Vagina (tissue), 2 donors: ENCODE results near the gene ACVR2B.

ENCODE experiments used
- POLR2A ChIP-seq, 2 donors: fragments of 450-650 bp; IDR thresholded peaks; one replicate each; pipeline ENCODE4 v1.6.1; 2017; ENCODE audit warnings: antibody characterized with exemption in 2 of 2, mild to moderate bottlenecking in 2 of 2, moderate library complexity in 2 of 2
- TF ChIP-seq, protein P1 (sequence below), 3 experiments: fragments of 450-650 bp in 2 of 3; fragments of 200-600 bp in 1 of 3; sonication (generic) in 1 of 3; IDR thresholded peaks; one replicate each; pipeline ENCODE4 v1.5.1; 2017 to 2019; ENCODE audit warnings: antibody characterized with exemption in 3 of 3, mild to moderate bottlenecking in 2 of 3, moderate library complexity in 2 of 3

DNA sequence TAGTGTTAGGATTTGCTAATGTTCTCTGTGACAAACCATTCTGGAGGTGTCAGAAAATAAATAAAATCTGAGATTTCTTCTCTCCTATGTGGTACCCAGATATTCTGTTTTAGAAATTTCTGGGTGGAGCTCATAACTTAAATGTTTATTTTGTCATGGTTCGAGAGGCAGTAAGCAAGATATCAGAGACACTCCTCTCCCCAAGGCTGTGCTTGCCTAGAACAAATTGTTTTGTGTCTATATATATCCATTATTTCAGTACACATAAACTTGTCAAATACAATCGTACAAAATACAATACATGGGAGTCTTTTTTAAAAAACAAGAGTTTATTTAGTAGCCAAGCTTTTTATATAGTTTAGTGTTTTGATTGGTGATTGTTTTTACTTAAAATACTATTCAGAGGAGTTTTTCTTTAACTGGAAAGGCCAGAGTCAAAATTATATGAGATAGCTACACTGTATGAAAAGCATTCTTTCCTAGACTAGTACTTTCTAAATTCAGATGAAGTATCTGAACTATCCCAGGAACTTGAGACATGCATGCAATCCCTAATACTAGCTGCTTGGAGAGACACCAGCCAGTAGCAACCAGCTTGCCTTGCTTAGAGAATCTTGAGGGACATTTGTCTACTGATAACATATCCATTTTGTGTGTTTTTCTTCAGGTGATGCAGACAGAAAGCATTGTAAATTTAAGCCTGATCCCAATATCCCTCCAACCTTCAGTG lies 47.2 kb downstream of the ACVR2B start:
- TF ChIP-seq, protein P1, sequence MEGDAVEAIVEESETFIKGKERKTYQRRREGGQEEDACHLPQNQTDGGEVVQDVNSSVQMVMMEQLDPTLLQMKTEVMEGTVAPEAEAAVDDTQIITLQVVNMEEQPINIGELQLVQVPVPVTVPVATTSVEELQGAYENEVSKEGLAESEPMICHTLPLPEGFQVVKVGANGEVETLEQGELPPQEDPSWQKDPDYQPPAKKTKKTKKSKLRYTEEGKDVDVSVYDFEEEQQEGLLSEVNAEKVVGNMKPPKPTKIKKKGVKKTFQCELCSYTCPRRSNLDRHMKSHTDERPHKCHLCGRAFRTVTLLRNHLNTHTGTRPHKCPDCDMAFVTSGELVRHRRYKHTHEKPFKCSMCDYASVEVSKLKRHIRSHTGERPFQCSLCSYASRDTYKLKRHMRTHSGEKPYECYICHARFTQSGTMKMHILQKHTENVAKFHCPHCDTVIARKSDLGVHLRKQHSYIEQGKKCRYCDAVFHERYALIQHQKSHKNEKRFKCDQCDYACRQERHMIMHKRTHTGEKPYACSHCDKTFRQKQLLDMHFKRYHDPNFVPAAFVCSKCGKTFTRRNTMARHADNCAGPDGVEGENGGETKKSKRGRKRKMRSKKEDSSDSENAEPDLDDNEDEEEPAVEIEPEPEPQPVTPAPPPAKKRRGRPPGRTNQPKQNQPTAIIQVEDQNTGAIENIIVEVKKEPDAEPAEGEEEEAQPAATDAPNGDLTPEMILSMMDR (IDR thresholded peaks at IDR 0.05), result no peak
- no peak for TF ChIP-seq POLR2A (IDR thresholded peaks at IDR 0.05)
